SK-N-SH treated with all-trans-retinoic acid at 6 μM for 48 hours (cell line): ENCODE results near the gene UBL7.
A peak's percentile ranks its signal among the peaks of the same experiment; 100 is the strongest.
"Not testable (repeated sequence)": the region's sequence is repeated elsewhere in the genome, so short reads cannot be mapped to it uniquely, and the experiment has no call there.

Experiments
- ATAC-seq: fragments of 200-7000 bp; cut with Tn5 transposase; 3 replicates; pipeline ENCODE4 v1.9.1; 2020; ENCODE audit warnings: mild to moderate bottlenecking, moderate library complexity
- BACH2 ChIP-seq: fragments of 250-450 bp; sonication (Bioruptor Pico); IDR thresholded peaks from 2 replicates; pipeline ENCODE4 v1.9.0; 2021; ENCODE audit warnings: mild to moderate bottlenecking, borderline replicate concordance
- CSDC2 ChIP-seq: fragments of 250-450 bp; sonication (Bioruptor Pico); IDR thresholded peaks from 2 replicates; pipeline ENCODE4 v1.5.0; 2020; ENCODE audit warnings: mild to moderate bottlenecking, moderate library complexity
- ESRRG ChIP-seq: fragments of 250-450 bp; sonication (Bioruptor Pico); IDR thresholded peaks from 2 replicates; pipeline ENCODE4 v1.6.1; 2021; ENCODE audit warnings: mild to moderate bottlenecking
- GLIS3 ChIP-seq: fragments of 250-450 bp; sonication (Bioruptor Pico); IDR thresholded peaks from 2 replicates; pipeline ENCODE4 v1.5.0; 2020; ENCODE audit warnings: mild to moderate bottlenecking, moderate library complexity
- ISL1 ChIP-seq: fragments of 250-450 bp; sonication (Bioruptor Pico); IDR thresholded peaks from 2 replicates; pipeline ENCODE4 v2.1.2; 2022; ENCODE audit warnings: mild to moderate bottlenecking, moderate library complexity
- OSR1 ChIP-seq: fragments of 250-450 bp; sonication (Bioruptor Pico); IDR thresholded peaks from 2 replicates; pipeline ENCODE4 v1.8.0; 2022; ENCODE audit warnings: moderate library complexity, mild to moderate bottlenecking, inconsistent platforms
- POU6F1 ChIP-seq: fragments of 250-450 bp; sonication (Bioruptor Pico); IDR thresholded peaks from 2 replicates; pipeline ENCODE4 v1.8.0; 2021; ENCODE audit warnings: low read depth, mild to moderate bottlenecking, moderate library complexity, borderline replicate concordance
- PPARA ChIP-seq: fragments of 250-450 bp; sonication (Bioruptor Pico); IDR thresholded peaks from 2 replicates; pipeline ENCODE4 v1.5.0; 2020; ENCODE audit warnings: mild to moderate bottlenecking, borderline replicate concordance
- RARB ChIP-seq: fragments of 250-450 bp; sonication (Bioruptor Pico); IDR thresholded peaks from 2 replicates; pipeline ENCODE4 v1.8.0; 2021; ENCODE audit warnings: mild to moderate bottlenecking, moderate library complexity
- SNAI2 ChIP-seq: fragments of 250-450 bp; sonication (Bioruptor Pico); IDR thresholded peaks from 2 replicates; pipeline ENCODE4 v1.5.0; 2020; ENCODE audit warnings: mild to moderate bottlenecking, moderate library complexity
- TCF4 ChIP-seq: fragments of 250-450 bp; sonication (Bioruptor Pico); IDR thresholded peaks from 2 replicates; pipeline ENCODE4 v1.8.0; 2021; ENCODE audit warnings: mild to moderate bottlenecking, moderate library complexity, borderline replicate concordance
- TOX ChIP-seq: fragments of 250-450 bp; sonication (Bioruptor Pico); IDR thresholded peaks from 2 replicates; pipeline ENCODE4 v1.8.0; 2021; ENCODE audit warnings: mild to moderate bottlenecking, moderate library complexity, borderline replicate concordance
- TSHZ2 ChIP-seq: fragments of 250-450 bp; sonication (Bioruptor Pico); IDR thresholded peaks from 2 replicates; pipeline ENCODE4 v1.5.0; 2020; ENCODE audit warnings: mild to moderate bottlenecking, moderate library complexity
- ZC3H10 ChIP-seq: fragments of 250-450 bp; sonication (Bioruptor Pico); IDR thresholded peaks from 2 replicates; pipeline ENCODE4 v1.5.1; 2021; ENCODE audit warnings: mild to moderate bottlenecking, moderate library complexity
- ZFP3 ChIP-seq: fragments of 250-450 bp; sonication (Bioruptor Pico); IDR thresholded peaks from 2 replicates; pipeline ENCODE4 v1.5.0; 2020; ENCODE audit warnings: mild to moderate bottlenecking, moderate library complexity
- ZFP30 ChIP-seq: fragments of 450-650 bp; formaldehyde crosslinking; IDR thresholded peaks from 2 replicates; pipeline ENCODE4 v1.5.0; 2022; ENCODE audit warnings: mild to moderate bottlenecking, moderate library complexity
- ZNF70 ChIP-seq: fragments of 450-650 bp; formaldehyde crosslinking; IDR thresholded peaks from 2 replicates; pipeline ENCODE4 v1.5.0; 2020; ENCODE audit warnings: mild to moderate bottlenecking, moderate library complexity
- TF ChIP-seq, protein P1 (sequence below): fragments of 250-450 bp; sonication (Bioruptor Pico); IDR thresholded peaks from 2 replicates; pipeline ENCODE4 v1.5.1; 2020; ENCODE audit warnings: low read depth, mild to moderate bottlenecking, moderate library complexity
- TF ChIP-seq, protein P2 (sequence below): fragments of 250-450 bp; sonication (Bioruptor Pico); IDR thresholded peaks from 2 replicates; pipeline ENCODE4 v1.8.0; 2020; ENCODE audit warnings: mild to moderate bottlenecking, moderate library complexity, borderline replicate concordance
- TF ChIP-seq, protein P3 (sequence below): fragments of 250-450 bp; sonication (Bioruptor Pico); IDR thresholded peaks from 2 replicates; pipeline ENCODE4 v1.5.1; 2021; ENCODE audit warnings: mild to moderate bottlenecking, moderate library complexity

UBL7 gene

DNA sequence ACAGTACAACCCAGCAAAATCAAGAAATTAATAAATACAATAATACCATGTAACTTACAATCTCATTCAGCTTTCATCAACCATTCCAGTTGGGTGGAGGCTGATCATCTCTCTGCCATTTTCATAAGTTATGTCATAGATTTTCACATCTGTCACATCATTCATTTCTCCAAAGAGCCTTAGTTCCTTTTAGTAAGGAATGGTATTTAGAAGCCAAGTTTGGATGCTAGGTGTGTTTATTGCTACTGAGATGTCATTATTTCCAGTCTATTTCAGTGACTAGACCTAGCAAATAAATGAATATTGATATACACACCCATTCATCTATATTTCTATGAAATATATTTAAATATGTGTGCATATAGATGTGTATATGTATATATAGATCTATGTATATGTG lies 2.7 kb upstream of the UBL7 start:
- TF ChIP-seq GLIS3 (CRISPR knock-in tag): no peak
- TF ChIP-seq PPARA (CRISPR knock-in tag): no peak
- no peak for TF ChIP-seq ESRRG (CRISPR knock-in tag)
- TF ChIP-seq, protein P1, sequence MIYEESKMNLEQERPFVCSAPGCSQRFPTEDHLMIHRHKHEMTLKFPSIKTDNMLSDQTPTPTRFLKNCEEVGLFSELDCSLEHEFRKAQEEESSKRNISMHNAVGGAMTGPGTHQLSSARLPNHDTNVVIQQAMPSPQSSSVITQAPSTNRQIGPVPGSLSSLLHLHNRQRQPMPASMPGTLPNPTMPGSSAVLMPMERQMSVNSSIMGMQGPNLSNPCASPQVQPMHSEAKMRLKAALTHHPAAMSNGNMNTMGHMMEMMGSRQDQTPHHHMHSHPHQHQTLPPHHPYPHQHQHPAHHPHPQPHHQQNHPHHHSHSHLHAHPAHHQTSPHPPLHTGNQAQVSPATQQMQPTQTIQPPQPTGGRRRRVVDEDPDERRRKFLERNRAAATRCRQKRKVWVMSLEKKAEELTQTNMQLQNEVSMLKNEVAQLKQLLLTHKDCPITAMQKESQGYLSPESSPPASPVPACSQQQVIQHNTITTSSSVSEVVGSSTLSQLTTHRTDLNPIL (CRISPR knock-in tag): no peak
- TF ChIP-seq CSDC2 (CRISPR knock-in tag): no peak
- TF ChIP-seq SNAI2 (CRISPR knock-in tag): no peak
- TF ChIP-seq TOX: no peak
- TF ChIP-seq BACH2 (CRISPR knock-in tag): no peak
- TF ChIP-seq, protein P2, sequence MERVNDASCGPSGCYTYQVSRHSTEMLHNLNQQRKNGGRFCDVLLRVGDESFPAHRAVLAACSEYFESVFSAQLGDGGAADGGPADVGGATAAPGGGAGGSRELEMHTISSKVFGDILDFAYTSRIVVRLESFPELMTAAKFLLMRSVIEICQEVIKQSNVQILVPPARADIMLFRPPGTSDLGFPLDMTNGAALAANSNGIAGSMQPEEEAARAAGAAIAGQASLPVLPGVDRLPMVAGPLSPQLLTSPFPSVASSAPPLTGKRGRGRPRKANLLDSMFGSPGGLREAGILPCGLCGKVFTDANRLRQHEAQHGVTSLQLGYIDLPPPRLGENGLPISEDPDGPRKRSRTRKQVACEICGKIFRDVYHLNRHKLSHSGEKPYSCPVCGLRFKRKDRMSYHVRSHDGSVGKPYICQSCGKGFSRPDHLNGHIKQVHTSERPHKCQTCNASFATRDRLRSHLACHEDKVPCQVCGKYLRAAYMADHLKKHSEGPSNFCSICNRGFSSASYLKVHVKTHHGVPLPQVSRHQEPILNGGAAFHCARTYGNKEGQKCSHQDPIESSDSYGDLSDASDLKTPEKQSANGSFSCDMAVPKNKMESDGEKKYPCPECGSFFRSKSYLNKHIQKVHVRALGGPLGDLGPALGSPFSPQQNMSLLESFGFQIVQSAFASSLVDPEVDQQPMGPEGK (CRISPR knock-in tag): no peak
- TF ChIP-seq, protein P3, sequence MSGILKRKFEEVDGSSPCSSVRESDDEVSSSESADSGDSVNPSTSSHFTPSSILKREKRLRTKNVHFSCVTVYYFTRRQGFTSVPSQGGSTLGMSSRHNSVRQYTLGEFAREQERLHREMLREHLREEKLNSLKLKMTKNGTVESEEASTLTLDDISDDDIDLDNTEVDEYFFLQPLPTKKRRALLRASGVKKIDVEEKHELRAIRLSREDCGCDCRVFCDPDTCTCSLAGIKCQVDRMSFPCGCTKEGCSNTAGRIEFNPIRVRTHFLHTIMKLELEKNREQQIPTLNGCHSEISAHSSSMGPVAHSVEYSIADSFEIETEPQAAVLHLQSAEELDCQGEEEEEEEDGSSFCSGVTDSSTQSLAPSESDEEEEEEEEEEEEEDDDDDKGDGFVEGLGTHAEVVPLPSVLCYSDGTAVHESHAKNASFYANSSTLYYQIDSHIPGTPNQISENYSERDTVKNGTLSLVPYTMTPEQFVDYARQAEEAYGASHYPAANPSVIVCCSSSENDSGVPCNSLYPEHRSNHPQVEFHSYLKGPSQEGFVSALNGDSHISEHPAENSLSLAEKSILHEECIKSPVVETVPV (CRISPR knock-in tag): no peak
- no peak for TF ChIP-seq RARB (CRISPR knock-in tag)
- TF ChIP-seq POU6F1: no peak
- TF ChIP-seq OSR1 (CRISPR knock-in tag): no peak
- TF ChIP-seq ZC3H10 (CRISPR knock-in tag): no peak
- TF ChIP-seq, all 23 proteins: peak for 0
- ATAC-seq: no peak

DNA sequence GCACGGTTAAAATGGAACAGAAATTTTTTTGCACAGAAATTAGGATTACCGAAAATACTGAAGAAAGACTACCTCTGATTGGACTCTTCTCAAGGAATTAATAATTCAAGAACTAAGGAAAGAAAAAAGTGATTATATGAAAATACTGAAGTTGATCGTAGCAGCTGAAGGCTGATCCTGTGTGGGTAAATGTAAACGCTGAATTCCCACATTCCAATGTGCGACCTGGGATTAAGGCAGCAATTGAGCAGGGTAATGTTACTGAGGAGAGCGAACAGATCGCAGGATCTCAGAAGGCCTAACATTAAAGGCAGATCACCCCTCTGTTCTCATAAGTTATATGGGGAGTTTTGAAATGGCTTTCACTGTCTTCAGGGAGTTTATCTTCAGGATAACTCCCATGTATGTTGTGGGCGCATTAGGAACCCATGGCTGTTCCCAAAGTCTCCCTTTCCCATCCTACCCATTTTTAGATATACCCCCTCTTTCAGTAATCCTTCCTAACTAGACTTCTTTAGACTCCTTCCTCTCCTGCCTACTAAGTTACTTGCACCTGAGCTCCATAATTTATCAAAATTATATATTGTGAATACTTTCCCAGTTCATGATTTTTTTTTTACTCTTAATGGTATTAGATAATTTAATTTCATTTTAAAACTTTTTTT lies 1.0 kb upstream of the UBL7 start:
- peak; percentile 13; the same call in 2 of the 3 replicates for ATAC-seq
- TF ChIP-seq SNAI2 (CRISPR knock-in tag) (no peak), ZNF70 (no peak), TCF4 (CRISPR knock-in tag) (no peak), TSHZ2 (CRISPR knock-in tag) (no peak), TOX (no peak), RARB (CRISPR knock-in tag) (no peak), ZFP3 (CRISPR knock-in tag) (no peak)
- TF ChIP-seq, protein P1 (CRISPR knock-in tag): no peak

GRCh38 chr15:74460298-74460697 lies 662 bp downstream of the UBL7 start:
- ATAC-seq: no peak
- TF ChIP-seq OSR1 (CRISPR knock-in tag): no peak
- TF ChIP-seq PPARA (CRISPR knock-in tag): no peak
- TF ChIP-seq TOX: no peak
- TF ChIP-seq, protein P2 (CRISPR knock-in tag): no peak
- no peak for TF ChIP-seq ISL1 (CRISPR knock-in tag)
- no peak for TF ChIP-seq ZFP30
- TF ChIP-seq ZFP3 (CRISPR knock-in tag): no peak
- TF ChIP-seq, protein P3 (CRISPR knock-in tag): no peak
- no peak for TF ChIP-seq SNAI2 (CRISPR knock-in tag)

GRCh38 chr15:74459798-74460197 lies 1.2 kb downstream of the UBL7 start:
- not testable (repeated sequence) for ATAC-seq
